ENCODE measurements around the gene FDX2. TPM values are rescaled to one million over a fixed set of nuclear protein-coding genes. Genes with fewer than 3 reads are reported as not detected.

The FDX2 gene
- total and polyA plus RNA-seq, 2 of the 13 experiments (the other 11 are each of a cell fraction or from before 2014, with no cell fraction given) = 21.0 to 24.7 TPM

DNA sequence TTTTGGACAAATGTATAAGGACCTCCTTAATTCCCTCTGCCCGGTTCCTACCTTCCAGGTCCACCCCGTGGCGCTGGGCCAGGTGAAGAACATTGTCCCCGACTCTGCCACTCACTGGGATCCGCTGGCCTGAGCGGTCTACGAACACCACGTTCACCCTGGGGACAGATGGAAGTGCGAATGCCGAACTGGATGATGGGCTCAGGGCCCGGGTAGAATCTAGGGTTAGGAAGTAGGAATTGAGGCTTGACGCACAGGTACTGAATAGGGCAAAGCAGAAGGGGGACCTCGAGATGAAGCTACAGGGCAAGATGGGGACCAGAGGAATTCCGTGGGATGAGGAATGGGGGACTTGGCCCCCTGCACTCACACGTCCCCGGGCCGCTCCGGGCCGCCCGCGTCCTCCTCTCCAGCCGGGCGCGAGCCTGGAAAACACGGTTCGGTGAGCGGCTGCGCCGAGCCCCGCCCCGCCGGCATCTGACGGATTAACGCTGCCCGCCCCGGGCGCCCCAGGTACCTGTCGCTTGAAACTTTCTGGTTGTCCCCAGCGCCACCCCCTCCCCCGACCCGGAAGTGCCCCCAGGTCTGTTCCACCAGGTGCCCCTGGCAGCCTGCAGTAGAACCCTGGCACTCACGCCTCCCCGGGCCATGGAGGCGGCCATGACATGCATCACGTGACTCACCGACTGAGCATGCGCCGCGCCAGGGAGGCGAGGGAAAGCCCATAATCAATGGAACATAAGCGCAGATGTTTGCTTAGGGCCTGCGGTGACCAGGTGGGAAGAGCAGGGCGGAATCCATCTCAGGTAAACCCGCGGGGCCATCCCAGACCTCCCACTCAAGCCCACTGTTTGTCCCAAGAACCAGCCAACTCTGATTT is at the start of gene FDX2 (continued):
- TF ChIP-seq, protein P1, sequence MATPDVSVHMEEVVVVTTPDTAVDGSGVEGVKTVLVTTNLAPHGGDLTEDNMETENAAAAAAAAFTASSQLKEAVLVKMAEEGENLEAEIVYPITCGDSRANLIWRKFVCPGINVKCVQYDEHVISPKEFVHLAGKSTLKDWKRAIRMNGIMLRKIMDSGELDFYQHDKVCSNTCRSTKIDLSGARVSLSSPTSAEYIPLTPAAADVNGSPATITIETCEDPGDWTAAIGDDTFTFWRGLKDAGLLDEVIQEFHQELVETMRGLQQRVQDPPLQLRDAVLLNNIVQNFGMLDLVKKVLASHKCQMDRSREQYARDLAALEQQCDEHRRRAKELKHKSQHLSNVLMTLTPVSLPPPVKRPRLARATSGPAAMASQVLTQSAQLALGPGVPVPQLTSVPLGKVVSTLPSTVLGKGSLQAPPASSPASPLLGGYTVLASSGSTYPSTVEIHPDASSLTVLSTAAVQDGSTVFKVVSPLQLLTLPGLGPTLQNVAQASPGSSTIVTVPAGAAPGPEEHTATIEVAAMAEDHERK (CRISPR knock-in tag; IDR thresholded peaks at IDR 0.05; ENCODE audit: low read depth) = no peak
- TF ChIP-seq ZNF83 (CRISPR knock-in tag; IDR thresholded peaks at IDR 0.05; ENCODE audit: borderline replicate concordance) = no peak
- TF ChIP-seq BORCS8-MEF2B (CRISPR knock-in tag; IDR thresholded peaks at IDR 0.05) = no peak
- peak; percentile 94 for TF ChIP-seq ASH2L (IDR thresholded peaks at IDR 0.05; ENCODE audit: insufficient read length, low read depth, low read length)
- no peak for TF ChIP-seq ARNT (IDR thresholded peaks at IDR 0.05)
- TF ChIP-seq ESRRA (CRISPR knock-in tag; IDR thresholded peaks at IDR 0.05; ENCODE audit: low read depth) = no peak
- TF ChIP-seq, protein P2, sequence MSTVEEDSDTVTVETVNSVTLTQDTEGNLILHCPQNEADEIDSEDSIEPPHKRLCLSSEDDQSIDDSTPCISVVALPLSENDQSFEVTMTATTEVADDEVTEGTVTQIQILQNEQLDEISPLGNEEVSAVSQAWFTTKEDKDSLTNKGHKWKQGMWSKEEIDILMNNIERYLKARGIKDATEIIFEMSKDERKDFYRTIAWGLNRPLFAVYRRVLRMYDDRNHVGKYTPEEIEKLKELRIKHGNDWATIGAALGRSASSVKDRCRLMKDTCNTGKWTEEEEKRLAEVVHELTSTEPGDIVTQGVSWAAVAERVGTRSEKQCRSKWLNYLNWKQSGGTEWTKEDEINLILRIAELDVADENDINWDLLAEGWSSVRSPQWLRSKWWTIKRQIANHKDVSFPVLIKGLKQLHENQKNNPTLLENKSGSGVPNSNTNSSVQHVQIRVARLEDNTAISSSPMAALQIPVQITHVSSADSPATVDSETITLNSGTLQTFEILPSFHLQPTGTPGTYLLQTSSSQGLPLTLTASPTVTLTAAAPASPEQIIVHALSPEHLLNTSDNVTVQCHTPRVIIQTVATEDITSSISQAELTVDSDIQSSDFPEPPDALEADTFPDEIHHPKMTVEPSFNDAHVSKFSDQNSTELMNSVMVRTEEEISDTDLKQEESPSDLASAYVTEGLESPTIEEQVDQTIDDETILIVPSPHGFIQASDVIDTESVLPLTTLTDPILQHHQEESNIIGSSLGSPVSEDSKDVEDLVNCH (CRISPR knock-in tag; IDR thresholded peaks at IDR 0.05) = no peak
- TF ChIP-seq, protein P3, sequence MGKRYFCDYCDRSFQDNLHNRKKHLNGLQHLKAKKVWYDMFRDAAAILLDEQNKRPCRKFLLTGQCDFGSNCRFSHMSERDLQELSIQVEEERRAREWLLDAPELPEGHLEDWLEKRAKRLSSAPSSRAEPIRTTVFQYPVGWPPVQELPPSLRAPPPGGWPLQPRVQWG (CRISPR knock-in tag; IDR thresholded peaks at IDR 0.05; ENCODE audit: borderline replicate concordance, low read depth) = no peak
- TF ChIP-seq, protein P4, sequence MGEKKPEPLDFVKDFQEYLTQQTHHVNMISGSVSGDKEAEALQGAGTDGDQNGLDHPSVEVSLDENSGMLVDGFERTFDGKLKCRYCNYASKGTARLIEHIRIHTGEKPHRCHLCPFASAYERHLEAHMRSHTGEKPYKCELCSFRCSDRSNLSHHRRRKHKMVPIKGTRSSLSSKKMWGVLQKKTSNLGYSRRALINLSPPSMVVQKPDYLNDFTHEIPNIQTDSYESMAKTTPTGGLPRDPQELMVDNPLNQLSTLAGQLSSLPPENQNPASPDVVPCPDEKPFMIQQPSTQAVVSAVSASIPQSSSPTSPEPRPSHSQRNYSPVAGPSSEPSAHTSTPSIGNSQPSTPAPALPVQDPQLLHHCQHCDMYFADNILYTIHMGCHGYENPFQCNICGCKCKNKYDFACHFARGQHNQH (CRISPR knock-in tag; IDR thresholded peaks at IDR 0.05) = peak; percentile 71; the same call in 1 of the 2 replicates
- no peak for TF ChIP-seq TMF1 (CRISPR knock-in tag; IDR thresholded peaks at IDR 0.05; ENCODE audit: low read depth)
- no peak for TF ChIP-seq HOXA7 (CRISPR knock-in tag; IDR thresholded peaks at IDR 0.05)
- TF ChIP-seq TBL1XR1 (IDR thresholded peaks at IDR 0.05; ENCODE audit: borderline replicate concordance, low read length, partially characterized antibody) = peak; percentile 60
- TF ChIP-seq FOXA1 (IDR thresholded peaks at IDR 0.05) = no peak
- peak; percentile 93 for TF ChIP-seq FOXA1 (CRISPR knock-in tag; IDR thresholded peaks at IDR 0.05)
- no peak for TF ChIP-seq KDM5B (CRISPR knock-in tag; IDR thresholded peaks at IDR 0.05; ENCODE audit: borderline replicate concordance)
- no peak for TF ChIP-seq SNAI1 (CRISPR knock-in tag; IDR thresholded peaks at IDR 0.05; ENCODE audit: borderline replicate concordance)
- no peak for TF ChIP-seq ZNF451 (CRISPR knock-in tag; IDR thresholded peaks at IDR 0.05)
- TF ChIP-seq ZNF260 (CRISPR knock-in tag; IDR thresholded peaks at IDR 0.05; ENCODE audit: borderline replicate concordance, low read depth) = no peak
- TF ChIP-seq, protein P5, sequence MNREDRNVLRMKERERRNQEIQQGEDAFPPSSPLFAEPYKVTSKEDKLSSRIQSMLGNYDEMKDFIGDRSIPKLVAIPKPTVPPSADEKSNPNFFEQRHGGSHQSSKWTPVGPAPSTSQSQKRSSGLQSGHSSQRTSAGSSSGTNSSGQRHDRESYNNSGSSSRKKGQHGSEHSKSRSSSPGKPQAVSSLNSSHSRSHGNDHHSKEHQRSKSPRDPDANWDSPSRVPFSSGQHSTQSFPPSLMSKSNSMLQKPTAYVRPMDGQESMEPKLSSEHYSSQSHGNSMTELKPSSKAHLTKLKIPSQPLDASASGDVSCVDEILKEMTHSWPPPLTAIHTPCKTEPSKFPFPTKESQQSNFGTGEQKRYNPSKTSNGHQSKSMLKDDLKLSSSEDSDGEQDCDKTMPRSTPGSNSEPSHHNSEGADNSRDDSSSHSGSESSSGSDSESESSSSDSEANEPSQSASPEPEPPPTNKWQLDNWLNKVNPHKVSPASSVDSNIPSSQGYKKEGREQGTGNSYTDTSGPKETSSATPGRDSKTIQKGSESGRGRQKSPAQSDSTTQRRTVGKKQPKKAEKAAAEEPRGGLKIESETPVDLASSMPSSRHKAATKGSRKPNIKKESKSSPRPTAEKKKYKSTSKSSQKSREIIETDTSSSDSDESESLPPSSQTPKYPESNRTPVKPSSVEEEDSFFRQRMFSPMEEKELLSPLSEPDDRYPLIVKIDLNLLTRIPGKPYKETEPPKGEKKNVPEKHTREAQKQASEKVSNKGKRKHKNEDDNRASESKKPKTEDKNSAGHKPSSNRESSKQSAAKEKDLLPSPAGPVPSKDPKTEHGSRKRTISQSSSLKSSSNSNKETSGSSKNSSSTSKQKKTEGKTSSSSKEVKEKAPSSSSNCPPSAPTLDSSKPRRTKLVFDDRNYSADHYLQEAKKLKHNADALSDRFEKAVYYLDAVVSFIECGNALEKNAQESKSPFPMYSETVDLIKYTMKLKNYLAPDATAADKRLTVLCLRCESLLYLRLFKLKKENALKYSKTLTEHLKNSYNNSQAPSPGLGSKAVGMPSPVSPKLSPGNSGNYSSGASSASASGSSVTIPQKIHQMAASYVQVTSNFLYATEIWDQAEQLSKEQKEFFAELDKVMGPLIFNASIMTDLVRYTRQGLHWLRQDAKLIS (CRISPR knock-in tag; IDR thresholded peaks at IDR 0.05) = no peak
- TF ChIP-seq RBFOX2 (IDR thresholded peaks at IDR 0.05; ENCODE audit: low read depth, low read length) = peak; percentile 85
